SK-N-MC (cell line): ENCODE results near the gene COL21A1.
"Not testable (repeated sequence)": the region's sequence is repeated elsewhere in the genome, so short reads cannot be mapped to it uniquely, and the experiment has no call there.

ENCODE experiments used
- DNase-seq: peaks from one replicate; pipeline ENCODE4 v3.0.0-alpha.2; 2011; ENCODE audit warnings: low read depth, low spot score
- H3K27ac ChIP-seq: fragments of 200-600 bp; sonication (generic); 2 replicates; pipeline ENCODE4 v1.5.1; 2016; ENCODE audit warnings: mixed run types
- H3K36me3 ChIP-seq: fragments of 200-600 bp; sonication (generic); 2 replicates; pipeline ENCODE4 v1.6.1; 2017; ENCODE audit warnings: antibody characterized with exemption, low read length, mixed read lengths; ENCODE audit not compliant: insufficient read depth
- H3K4me3 ChIP-seq: fragments of 200-600 bp; sonication (generic); 2 replicates; pipeline ENCODE4 v1.5.1; 2016
- H3K9ac ChIP-seq: fragments of 200-600 bp; sonication (generic); 2 replicates; pipeline ENCODE4 v1.8.0; 2017; ENCODE audit warnings: mixed run types, mixed read lengths; ENCODE audit not compliant: insufficient read length
- H3K9me3 ChIP-seq: fragments of 200-600 bp; sonication (generic); 2 replicates; pipeline ENCODE4 v1.6.1; 2017; ENCODE audit warnings: low read depth, mild to moderate bottlenecking, antibody characterized with exemption, low read length, moderate library complexity, mixed read lengths
- EZH2 ChIP-seq: fragments of 200-600 bp; sonication (generic); IDR thresholded peaks from one replicate; pipeline ENCODE4 v1.6.1; 2017; ENCODE audit warnings: antibody characterized with exemption
- FOXP2 ChIP-seq: optimal IDR thresholded peaks from 2 replicates; pipeline ENCODE3; 2011; ENCODE audit warnings: mild to moderate bottlenecking, moderate library complexity; ENCODE audit not compliant: insufficient read depth; ENCODE audit errors: extremely low read length, control extremely low read depth
- POLR2AphosphoS5 ChIP-seq: IDR thresholded peaks from 2 replicates; pipeline ENCODE4 v1.6.1; 2012; ENCODE audit warnings: mild to moderate bottlenecking, low read depth, low read length, borderline replicate concordance

COL21A1 gene

GRCh38 chr6:56279331-56280080 lies 32.1 kb upstream of the COL21A1 start:
- peak overlapping the region; percentile 95 for H3K27ac ChIP-seq
- H3K4me3 ChIP-seq: no peak overlapping the region
- DNase-seq: no peak
- no peaks in the 10 kb centered on the region for H3K36me3 ChIP-seq
- H3K9ac ChIP-seq: no peak overlapping the region
- TF ChIP-seq EZH2 (no peak), FOXP2 (no peak), POLR2AphosphoS5 (no peak)
- no peaks in the 10 kb centered on the region; the same call in 1 of the 2 replicates for H3K9me3 ChIP-seq

- Histone ChIP-seq H3K4me3 (peak overlapping the region; percentile 43), H3K27ac (peak overlapping the region; percentile 95), H3K9me3 (no peaks in the 10 kb centered on the region; the same call in 1 of the 2 replicates), H3K9ac (peak overlapping the region; percentile 38), H3K36me3 (no peaks in the 10 kb centered on the region)
- peak; percentile 88 for DNase-seq
- no peak for TF ChIP-seq FOXP2
- TF ChIP-seq EZH2: no peak
- peak; percentile 50; the same call in 1 of the 2 replicates for TF ChIP-seq POLR2AphosphoS5
Measured at GRCh38 chr6:56278171-56278591, 30.8 kb upstream of the COL21A1 start.

- Histone ChIP-seq H3K27ac (no peak overlapping the region), H3K36me3 (no peaks in the 10 kb centered on the region), H3K9ac (no peak overlapping the region), H3K4me3 (no peak overlapping the region), H3K9me3 (peaks cover 7% of the 10 kb centered on the region; the same call in 1 of the 2 replicates)
- no peak for DNase-seq
- TF ChIP-seq FOXP2: no peak
- no peak for TF ChIP-seq POLR2AphosphoS5
- no peak for TF ChIP-seq EZH2
Measured at GRCh38 chr6:56270812-56271441, 23.5 kb upstream of the COL21A1 start.

- Histone ChIP-seq H3K4me3 (no peak overlapping the region), H3K9me3 (peaks cover 7% of the 10 kb centered on the region; the same call in 1 of the 2 replicates), H3K36me3 (peaks cover 8% of the 10 kb centered on the region; the same call in 1 of the 2 replicates), H3K9ac (no peak overlapping the region), H3K27ac (no peak overlapping the region)
- no peak for DNase-seq
- TF ChIP-seq POLR2AphosphoS5 (no peak), FOXP2 (no peak), EZH2 (no peak)
Measured at GRCh38 chr6:56268266-56268665, 20.9 kb upstream of the COL21A1 start.

- H3K4me3 ChIP-seq: no peak overlapping the region
- H3K27ac ChIP-seq: no peak overlapping the region
- TF ChIP-seq POLR2AphosphoS5: no peak
- no peak for DNase-seq
- H3K9me3 ChIP-seq: peaks cover 7% of the 10 kb centered on the region; the same call in 1 of the 2 replicates
- no peak overlapping the region for H3K9ac ChIP-seq
- peaks cover 8% of the 10 kb centered on the region; the same call in 1 of the 2 replicates for H3K36me3 ChIP-seq
Measured at GRCh38 chr6:56266011-56266410, 18.6 kb upstream of the COL21A1 start.

- H3K36me3 ChIP-seq: peaks cover 8% of the 10 kb centered on the region; the same call in 1 of the 2 replicates
- peak overlapping the region; percentile 1; the same call in 1 of the 2 replicates for H3K4me3 ChIP-seq
- no peak overlapping the region for H3K9ac ChIP-seq
- H3K9me3 ChIP-seq: no peaks in the 10 kb centered on the region
- DNase-seq: no peak
- TF ChIP-seq POLR2AphosphoS5 (no peak), EZH2 (no peak), FOXP2 (peak; percentile 18)
- peak overlapping the region; percentile 90 for H3K27ac ChIP-seq
Measured at GRCh38 chr6:56263596-56264315, 16.4 kb upstream of the COL21A1 start.

GRCh38 chr6:56260593-56260992 lies 13.2 kb upstream of the COL21A1 start:
- peak; percentile 65; the same call in 1 of the 2 replicates for TF ChIP-seq POLR2AphosphoS5
- peak overlapping the region; percentile 95 for H3K27ac ChIP-seq

More at GRCh38 chr6:56260593-56260992, 13.2 kb upstream of the COL21A1 start:
- not testable (repeated sequence) for H3K9ac ChIP-seq, H3K9me3 ChIP-seq, H3K36me3 ChIP-seq, H3K4me3 ChIP-seq
- peak; percentile 73 for DNase-seq
